Measurements from ENCODE around the gene PSMA3. TPM values are rescaled to one million over a fixed set of nuclear protein-coding genes. Genes with fewer than 3 reads are reported as not detected.

Gene PSMA3
- total and polyA plus RNA-seq, 9 of the 15 experiments (the other 6 are each of a cell fraction or from before 2014, with no cell fraction given) = 129 to 786 (median 319) TPM

DNA sequence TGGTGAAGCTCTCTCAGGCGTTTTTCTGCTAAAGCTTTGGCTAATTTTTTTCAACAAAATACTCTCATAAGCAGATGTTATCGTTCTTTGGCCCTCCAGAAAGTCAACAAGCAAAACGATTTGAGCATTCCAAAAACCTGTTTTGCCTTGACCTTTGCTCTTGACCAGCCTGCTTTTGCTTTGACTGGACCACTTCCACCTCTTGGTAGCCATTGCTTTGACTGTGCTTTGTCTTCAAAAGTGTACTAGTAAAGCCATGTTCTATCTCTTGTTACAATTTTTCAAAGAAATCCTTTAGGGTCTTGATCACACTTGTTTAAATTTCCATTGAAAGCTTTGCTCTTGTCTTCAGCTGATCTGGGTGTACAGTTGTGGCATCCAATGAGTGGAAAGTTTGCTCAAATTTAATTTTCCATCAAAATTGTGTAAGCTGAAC is 43.0 kb downstream of the PSMA3 start (continued):
- TF ChIP-seq PKNOX1 (IDR thresholded peaks at IDR 0.05) = no peak

DNA sequence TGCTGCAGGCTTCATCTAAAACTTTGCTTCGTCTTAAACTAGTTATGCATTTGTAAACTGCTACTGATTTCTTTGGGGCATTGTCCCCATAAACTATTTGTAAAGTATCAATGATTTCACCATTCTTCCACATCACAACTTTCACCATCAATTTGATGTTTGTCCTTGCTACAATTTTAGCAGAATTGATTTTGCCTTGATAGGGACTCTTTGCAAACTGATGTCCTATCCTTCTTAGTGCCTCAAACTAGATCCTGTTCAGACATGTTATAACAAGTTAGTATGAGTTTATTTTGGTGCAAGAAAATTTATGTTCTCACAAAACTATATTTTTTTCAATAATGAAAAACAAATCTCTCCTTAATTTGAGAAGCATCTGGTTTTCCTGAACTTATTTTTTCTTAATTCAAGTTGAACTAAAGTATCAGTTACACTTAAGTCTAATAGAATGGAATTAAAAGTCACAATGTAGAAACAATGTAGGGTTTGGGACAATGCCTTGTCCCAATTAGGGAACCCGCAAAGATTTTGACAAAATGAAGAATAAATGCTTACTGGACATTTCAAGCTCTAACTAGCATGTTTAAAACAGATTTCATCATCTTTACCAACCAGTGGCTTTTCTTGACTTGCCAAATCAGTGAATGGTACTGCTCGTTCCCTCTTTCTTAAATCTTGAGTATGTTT is 43.6 kb downstream of the PSMA3 start:
- no peak for FAIRE-seq
- intact Hi-C loops (cut with micrococcal nuclease) = no loop called here
- CTCF ChIA-PET (ENCODE audit: low intra/inter-chr PET ratio) = interaction anchor here (0.5 kb wide), 1 partner anchor 11 kb away, joined by 3 read pairs; no protein-coding TSS in a partner anchor
- DNase-seq (ENCODE audit: extremely low read depth in 1 of 4, low spot score in 3 of 4) = no peak
- no peaks in the 10 kb centered on the region for H3K9me1 ChIP-seq (ENCODE audit: control insufficient read depth, insufficient read depth, low read length)
- no TSS peak for BruUV-seq (replicated peaks)
- no peak overlapping the region for H3K4me2 ChIP-seq (ENCODE audit: insufficient read depth, low read length)
- no peaks in the 10 kb centered on the region for H4K20me1 ChIP-seq (replicated peaks; ENCODE audit: control insufficient read depth, insufficient read depth, low read length)
- H3K79me2 ChIP-seq (ENCODE audit: control insufficient read depth, insufficient read depth, low read length) = peaks cover 71% of the 10 kb centered on the region
- H3K4me1 ChIP-seq (replicated peaks in 1 of 2; ENCODE audit: control insufficient read depth in 2 of 2, insufficient read depth in 2 of 2, low read length in 2 of 2) = peaks cover 0 to 4% of the 10 kb centered on the region in 2 experiments; a peak in 3 of 5 replicates
- H3K36me3 ChIP-seq (ENCODE audit: control insufficient read depth, insufficient read depth, low read length) = peaks cover 95% of the 10 kb centered on the region
- no peak overlapping the region for H3K4me3 ChIP-seq
- H3K9ac ChIP-seq (ENCODE audit: insufficient read depth in 1 of 2, low read depth in 2 of 2, low read length in 2 of 2) = no peak overlapping the region
- no peak overlapping the region for H3K27ac ChIP-seq (ENCODE audit: extremely low read depth, low read depth, low read length)
- 67% methylated on average over 3 of the region's 3 CpGs for WGBS (ENCODE audit: insufficient coverage, low coverage, missing lambda C conversion rate)
- no peaks in the 10 kb centered on the region for H3K9me3 ChIP-seq (replicated peaks; ENCODE audit: control insufficient read depth, insufficient read depth, low read depth, low read length)
- in situ Hi-C loops (cut with MboI) = no loop called here
- H3K27me3 ChIP-seq (ENCODE audit: control insufficient read depth in 2 of 2, insufficient read depth in 2 of 2, low read length in 2 of 2) = no peaks in the 10 kb centered on the region
- ATAC-seq = no peak
- TF ChIP-seq ZNF316 (IDR thresholded peaks at IDR 0.05) (peak; percentile 22; the same call in 1 of the 2 replicates), ZNF140 (CRISPR knock-in tag; IDR thresholded peaks at IDR 0.05) (no peak), CEBPG (CRISPR knock-in tag; IDR thresholded peaks at IDR 0.05) (no peak), CEBPG (tag; conservative IDR thresholded peaks at IDR 0.05 in 1 of 2, IDR thresholded peaks at IDR 0.05 in 1 of 2) (0 out of 4 replicates have a peak, but pooled peaks of 1 of the 2 experiments have one; percentile 12)
- POLR2A ChIA-PET = interaction anchor here (1.5 to 2.0 kb wide), 2 partner anchors 9 to 14 kb away, joined by 5 to 7 read pairs; partner anchors contain the start of gene ARID4A
- H2AFZ ChIP-seq (ENCODE audit: low read depth, low read length) = no peak overlapping the region

Measured in K562 (cell line).